Heart left ventricle (tissue), 16 donors: ENCODE data around the gene MSRB3. TPM values are rescaled to one million over a fixed set of nuclear protein-coding genes. Genes with fewer than 3 reads are reported as not detected.

ENCODE experiments used
- ATAC-seq, 4 donors: fragments of 200-7000 bp; cut with Tn5 transposase; one replicate each; pipeline ENCODE4 v1.9.1; 2020 to 2022; ENCODE audit warnings: moderate library complexity in 4 of 4, mild to moderate bottlenecking in 3 of 4, moderate number of reproducible peaks in 1 of 4
- DNase-seq, 5 donors: peaks; one replicate each; pipeline ENCODE4 v3.0.0-alpha.2; 2020
- H3K27ac ChIP-seq, 12 donors: fragments of 200-600 bp; sonication (generic) in 4 of 12; one replicate each; pipeline versions ENCODE4 v1.5.0 to v1.8.0; 2016 to 2022; ENCODE audit warnings: mild to moderate bottlenecking in 2 of 12
- H3K27me3 ChIP-seq, 9 donors: fragments of 200-600 bp; sonication (generic) in 2 of 9; one replicate each; pipeline versions ENCODE4 v1.5.1 to v1.8.0; 2016 to 2022; ENCODE audit warnings: mild to moderate bottlenecking in 3 of 9
- H3K36me3 ChIP-seq, 9 donors: fragments of 200-600 bp; sonication (generic) in 2 of 9; one replicate each; pipeline versions ENCODE4 v1.5.0 to v1.8.0; 2018 to 2022; ENCODE audit warnings: mild to moderate bottlenecking in 2 of 9
- H3K4me1 ChIP-seq, 12 donors: fragments of 200-600 bp; sonication (generic) in 4 of 12; one replicate each; pipeline versions ENCODE4 v1.5.0 to v1.8.0; 2016 to 2022; ENCODE audit warnings: mild to moderate bottlenecking in 3 of 12
- H3K4me3 ChIP-seq, 12 donors: fragments of 200-600 bp; sonication (generic) in 4 of 12; one replicate each; pipeline versions ENCODE4 v1.5.0 to v1.8.0; 2017 to 2022; ENCODE audit warnings: mild to moderate bottlenecking in 9 of 12, moderate library complexity in 4 of 12
- H3K9me3 ChIP-seq, 12 donors: fragments of 200-600 bp; sonication (generic) in 4 of 12; one replicate each; pipeline versions ENCODE4 v1.5.0 to v1.8.0; 2016 to 2022; ENCODE audit warnings: mild to moderate bottlenecking in 1 of 12
- POLR2A ChIP-seq, 2 donors: fragments of 450-650 bp; IDR thresholded peaks; one replicate each; pipeline ENCODE4 v1.6.1; 2017; ENCODE audit warnings: antibody characterized with exemption in 2 of 2, mild to moderate bottlenecking in 2 of 2, moderate library complexity in 2 of 2
- WGBS, 4 donors: extraction: QIAGEN DNeasy Blood & Tissue Kit in 2 of 4; methylation state at CpG; one replicate each; pipeline versions ENCODE4 v1.1.5 to v1.1.7; 2013 to 2018; 5-methylcytosine and 5-hydroxymethylcytosine counted together
- intact Hi-C, 10 donors: fragments of 100-400 bp; cut with DNase I; formaldehyde crosslinking; loops; one replicate each; pipeline versions ENCODE4 v1.11.1 to v1.14.2; 2022
- polyA plus RNA-seq, 2 donors: library from polyadenylated mRNA; stranded (reverse); fragments of 200-250 nt; gene quantifications; one replicate each; pipeline ENCODE4 v1.2.3, GENCODE V29; 2013
- total RNA-seq, 9 donors: library from RNA; depleted of rRNA in 2 of 9; stranded (reverse); fragments of >200 nt in 2 of 9; fragmentation: NEBNext Ultra II Directional in 3 of 9; extraction: Animal tissue kit (Norgen Biotek cat#: 25700) in 3 of 9; gene quantifications; one replicate each; pipeline versions ENCODE4 v1.1.0 to v1.2.4, GENCODE V29; 2016 to 2023
- TF ChIP-seq, protein P1 (sequence below), 12 donors: fragments of 200-600 bp; sonication (generic) in 4 of 12; IDR thresholded peaks; one replicate each; pipeline versions ENCODE4 v1.5.0 to v1.8.0; 2018 to 2022; ENCODE audit warnings: antibody characterized with exemption in 12 of 12, mild to moderate bottlenecking in 5 of 12
- donor health status: ischemic (EF 13 %, LVEDD 7.1; RV severe dilation, severe dysfunction).
- donor health status: healthy with polysubstance abuse.
- donor health status: DM: no; HTN: yes; CAD: no.
- donor health status: DM: no; HTN: no; CAD: no.
- donor health status: ischemic (EF 25% LVEDD 6.9; RV normal size, moderate dysfunction).
- donor health status: ischemic (EF 25% LVEDD 5.7; RV mildly dilated, moderate dysfunction).
- donor health status: healthy.
- donor health status: DM: yes; HTN: yes; CAD: no.
- donor health status: ischemic (EF 35%, LVEDD 5.7; RV mildly dilated, moderate dysfunction).
- donor health status: nonischemic (EF 11% LVEDD 7.7; RV severe dilation, severe dysfunction).
- donor health status: DM: yes; HTN: yes; CAD: no.
- donor health status: PGD.
- donor health status: ischemic (EF 29% LVEDD 5.4; RV normal size, mild dysfunction).
- donor health status: nonischemic (EF 23%, LVEDD 6.1; RV moderate dilation, normal function).

MSRB3 gene
- total and polyA plus RNA-seq, 11 donors, result 54.1 to 165 (median 117) TPM

DNA sequence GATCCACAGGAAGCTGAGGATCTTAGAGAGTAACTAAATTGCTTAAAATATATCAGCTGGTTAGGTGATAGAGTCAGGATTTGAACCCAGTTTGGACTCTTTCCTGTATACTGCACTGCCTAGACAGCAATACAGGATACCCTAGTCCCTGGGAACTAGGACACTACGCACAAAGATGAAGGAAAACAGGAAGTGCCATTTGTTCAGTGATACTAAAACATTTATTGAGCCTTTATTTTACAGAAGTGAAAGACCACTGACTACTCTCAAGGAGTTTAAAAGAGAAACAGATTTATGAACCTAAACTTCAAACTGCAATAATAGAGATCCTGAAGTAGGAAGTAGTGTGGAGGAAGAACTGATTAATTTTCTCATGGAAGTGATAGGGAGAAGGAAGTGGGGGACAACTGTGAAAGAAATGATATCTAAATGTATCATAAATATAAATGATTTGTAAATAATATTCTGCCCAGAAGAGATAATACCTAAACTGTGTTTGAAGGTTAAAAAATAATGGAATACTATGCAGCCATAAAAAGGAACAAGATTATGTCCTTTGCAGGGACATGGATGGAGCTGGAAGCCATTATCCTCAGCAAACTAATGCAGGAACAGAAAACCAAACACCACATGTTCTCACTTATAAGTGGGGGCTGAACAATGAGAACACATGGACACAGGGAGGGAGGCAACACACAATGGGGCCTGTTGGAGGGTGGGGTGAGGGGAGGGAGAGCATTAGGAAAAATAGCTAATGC is 18.2 kb downstream of the MSRB3 start:
- Histone ChIP-seq H3K27ac (no peak overlapping the region), H3K9me3 (no peaks in the 10 kb centered on the region), H3K27me3 (no peaks in the 10 kb centered on the region), H3K4me3 (no peak overlapping the region), H3K36me3 (peaks cover 0 to 4% (median 0%) of the 10 kb centered on the region in 9 donors), H3K4me1 (peaks cover 0 to 58% (median 30%) of the 10 kb centered on the region in 12 donors)
- intact Hi-C loops, result no loop called here
- TF ChIP-seq, protein P1, sequence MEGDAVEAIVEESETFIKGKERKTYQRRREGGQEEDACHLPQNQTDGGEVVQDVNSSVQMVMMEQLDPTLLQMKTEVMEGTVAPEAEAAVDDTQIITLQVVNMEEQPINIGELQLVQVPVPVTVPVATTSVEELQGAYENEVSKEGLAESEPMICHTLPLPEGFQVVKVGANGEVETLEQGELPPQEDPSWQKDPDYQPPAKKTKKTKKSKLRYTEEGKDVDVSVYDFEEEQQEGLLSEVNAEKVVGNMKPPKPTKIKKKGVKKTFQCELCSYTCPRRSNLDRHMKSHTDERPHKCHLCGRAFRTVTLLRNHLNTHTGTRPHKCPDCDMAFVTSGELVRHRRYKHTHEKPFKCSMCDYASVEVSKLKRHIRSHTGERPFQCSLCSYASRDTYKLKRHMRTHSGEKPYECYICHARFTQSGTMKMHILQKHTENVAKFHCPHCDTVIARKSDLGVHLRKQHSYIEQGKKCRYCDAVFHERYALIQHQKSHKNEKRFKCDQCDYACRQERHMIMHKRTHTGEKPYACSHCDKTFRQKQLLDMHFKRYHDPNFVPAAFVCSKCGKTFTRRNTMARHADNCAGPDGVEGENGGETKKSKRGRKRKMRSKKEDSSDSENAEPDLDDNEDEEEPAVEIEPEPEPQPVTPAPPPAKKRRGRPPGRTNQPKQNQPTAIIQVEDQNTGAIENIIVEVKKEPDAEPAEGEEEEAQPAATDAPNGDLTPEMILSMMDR (IDR thresholded peaks at IDR 0.05), result no peak
- no peak for TF ChIP-seq POLR2A (IDR thresholded peaks at IDR 0.05)
- WGBS, 4 donors, result 62 to 95% (median 80%) methylated on average over 1 of the region's 1 CpG
- no peak for ATAC-seq
- no peak for DNase-seq

DNA sequence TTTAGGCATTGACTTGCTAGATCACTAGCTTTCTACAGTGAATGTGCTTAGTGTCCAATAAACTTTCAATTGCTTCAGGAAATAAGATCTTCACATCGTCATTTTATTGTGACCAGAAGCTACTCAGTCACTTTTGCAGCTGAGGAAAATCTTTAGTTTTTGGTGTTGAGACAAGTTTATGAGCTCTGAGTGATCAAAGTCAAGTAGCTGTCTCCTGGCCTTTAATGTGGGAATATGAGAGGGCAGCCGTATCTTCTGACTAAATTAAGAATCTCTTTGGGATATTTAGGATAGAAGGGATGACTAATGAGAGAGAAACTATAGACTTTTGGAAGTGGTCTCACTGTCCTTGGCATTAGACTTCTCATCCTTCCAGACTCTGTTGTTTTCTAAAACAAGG is 21.6 kb downstream of the MSRB3 start:
- Histone ChIP-seq H3K27me3 (no peaks in the 10 kb centered on the region), H3K4me3 (no peak overlapping the region), H3K36me3 (peaks cover 0 to 4% (median 0%) of the 10 kb centered on the region in 9 donors), H3K9me3 (no peaks in the 10 kb centered on the region), H3K27ac (peak overlapping the region in 9 of 12 donors; percentile 2 to 63 (median 26)), H3K4me1 (peaks cover 0 to 56% (median 36%) of the 10 kb centered on the region in 12 donors)
- TF ChIP-seq, protein P1 (IDR thresholded peaks at IDR 0.05), result no peak
- TF ChIP-seq POLR2A (IDR thresholded peaks at IDR 0.05), result no peak
- intact Hi-C loops, result loop anchor here in 2 of 10 donors (10.0 kb wide), 3 partner anchors 385 to 805 kb away; no protein-coding TSS in a partner anchor
- ATAC-seq (peak in 1 of 4 donors; percentile 22), DNase-seq (no peak)
- WGBS, 4 donors, result 40 to 63% (median 54%) methylated on average over 2 of the region's 2 CpGs

DNA sequence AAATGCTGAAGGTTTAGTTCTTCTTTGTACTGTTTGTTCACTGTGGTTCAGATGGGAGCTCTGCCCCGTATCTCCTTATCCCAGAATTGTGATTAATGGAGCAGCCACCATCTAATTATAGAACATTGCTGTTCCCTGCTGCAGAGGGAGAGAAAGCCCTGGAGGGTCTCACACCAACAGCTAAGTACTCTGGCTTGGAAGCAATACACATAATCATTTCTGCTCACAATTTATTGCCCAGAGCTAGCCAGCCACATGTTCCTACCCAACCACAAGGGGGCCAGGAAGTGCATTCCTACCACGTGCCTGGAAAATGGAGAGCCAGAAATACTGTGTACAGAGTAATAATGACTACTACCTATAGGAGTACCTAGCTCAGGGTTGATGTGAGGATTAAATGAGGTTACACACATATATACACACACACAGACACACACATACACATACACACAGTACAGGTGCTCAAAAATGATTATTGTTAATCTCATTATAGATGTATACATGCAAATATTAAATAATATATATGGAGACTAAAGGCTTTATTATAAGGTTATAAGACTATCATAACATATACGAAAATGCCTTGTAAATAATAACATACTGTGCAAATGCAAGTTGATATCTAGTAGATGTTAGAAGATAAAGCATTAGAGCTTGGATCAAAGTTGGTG is 22.3 kb downstream of the MSRB3 start:
- no peak overlapping the region for H3K4me3 ChIP-seq
- no peaks in the 10 kb centered on the region for H3K27me3 ChIP-seq
- TF ChIP-seq, protein P1 (IDR thresholded peaks at IDR 0.05), result peak; percentile 7 to 50 (median 22)
- TF ChIP-seq POLR2A (IDR thresholded peaks at IDR 0.05), result no peak
- 46 to 54% (median 48%) methylated on average over 3 of the region's 3 CpGs for WGBS, 4 donors
- H3K27ac ChIP-seq, result peak overlapping the region in 9 of 12 donors; percentile 2 to 63 (median 26)
- ATAC-seq (peak; percentile 67 to 78 (median 78)), DNase-seq (no peak)
- intact Hi-C loops, result loop anchor here in 2 of 10 donors (10.0 kb wide), 3 partner anchors 384 to 804 kb away; no protein-coding TSS in a partner anchor
- H3K9me3 ChIP-seq, result no peaks in the 10 kb centered on the region
- H3K4me1 ChIP-seq, result peaks cover 0 to 55% (median 34%) of the 10 kb centered on the region in 12 donors
- H3K36me3 ChIP-seq, result peaks cover 0 to 4% (median 0%) of the 10 kb centered on the region in 9 donors

DNA sequence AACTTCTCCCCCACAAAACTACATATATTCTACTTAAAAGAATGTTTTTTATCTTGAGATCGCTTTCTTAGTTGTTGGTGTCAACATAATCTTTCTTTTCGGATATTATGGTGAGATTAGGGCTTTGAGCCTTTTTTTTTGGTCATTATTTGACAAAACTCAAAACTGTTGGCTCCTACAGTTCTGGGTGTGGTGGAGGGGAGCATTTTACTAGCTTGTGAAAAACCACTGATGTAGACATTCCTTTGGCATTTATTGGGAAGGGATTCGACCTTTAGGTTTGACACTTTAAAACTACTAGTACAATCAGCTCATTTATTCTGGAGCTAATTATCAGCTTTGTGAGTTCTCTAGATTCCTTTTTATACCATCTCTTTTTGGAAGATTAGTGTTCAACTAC is 24.4 kb downstream of the MSRB3 start:
- WGBS, 4 donors, result 68 to 84% (median 77%) methylated on average over 3 of the region's 3 CpGs

More for the DNA sequence above, 24.4 kb downstream of the MSRB3 start:
- Histone ChIP-seq H3K4me1 (peaks cover 0 to 73% (median 51%) of the 10 kb centered on the region in 12 donors), H3K4me3 (no peak overlapping the region), H3K27me3 (no peaks in the 10 kb centered on the region), H3K9me3 (no peaks in the 10 kb centered on the region), H3K36me3 (no peaks in the 10 kb centered on the region), H3K27ac (peak overlapping the region in 1 of 12 donors; percentile 17)
- TF ChIP-seq, protein P1 (IDR thresholded peaks at IDR 0.05), result no peak
- TF ChIP-seq POLR2A (IDR thresholded peaks at IDR 0.05), result no peak
- DNase-seq (no peak), ATAC-seq (no peak)
- intact Hi-C loops, result loop anchor here in 2 of 10 donors (10.0 kb wide), 3 partner anchors 382 to 802 kb away; no protein-coding TSS in a partner anchor
